ENCODE measurements around the gene ERICH6B. TPM values are rescaled to one million over a fixed set of nuclear protein-coding genes. Genes with fewer than 3 reads are reported as not detected.
"Not testable (repeated sequence)": the region's sequence is repeated elsewhere in the genome, so short reads cannot be mapped to it uniquely, and the experiment has no call there.

ERICH6B gene
- not detected in 2 replicates for total RNA-seq (2014; rRNA removed)
- 0.11 TPM for polyA plus RNA-seq (2012)

- DNase-seq (ENCODE audit: low read depth), result no peak
Observed at GRCh38 chr13:45615501-45616101, at the start of gene ERICH6B. TSS of gene ERICH6B (minus strand) at chr13:45615739. CDS start at chr13:45597005, 18,734 bp downstream.

GRCh38 chr13:45662903-45663302, 47.4 kb upstream of the ERICH6B start:
- DNase-seq (ENCODE audit: low read depth), result not testable (repeated sequence)

GRCh38 chr13:45662162-45662561, 46.6 kb upstream of the ERICH6B start:
- DNase-seq (ENCODE audit: low read depth), result no peak

- DNase-seq (ENCODE audit: low read depth), result not testable (repeated sequence)
Observed at GRCh38 chr13:45660458-45660857, 44.9 kb upstream of the ERICH6B start.

- DNase-seq (ENCODE audit: low read depth), result no peak
Observed at GRCh38 chr13:45659536-45659935, 44.0 kb upstream of the ERICH6B start.

GRCh38 chr13:45658586-45659235, 43.2 kb upstream of the ERICH6B start:
- peak; percentile 34 for DNase-seq (ENCODE audit: low read depth)

- DNase-seq (ENCODE audit: low read depth), result no peak
Observed at GRCh38 chr13:45654633-45655349, 39.3 kb upstream of the ERICH6B start.

- DNase-seq (ENCODE audit: low read depth), result not testable (repeated sequence)
Observed at GRCh38 chr13:45645263-45645662, 29.7 kb upstream of the ERICH6B start.

GRCh38 chr13:45642159-45642558, 26.6 kb upstream of the ERICH6B start:
- not testable (repeated sequence) for DNase-seq (ENCODE audit: low read depth)

GRCh38 chr13:45635291-45635690, 19.8 kb upstream of the ERICH6B start:
- DNase-seq (ENCODE audit: low read depth), result not testable (repeated sequence)

- peak; percentile 11 for DNase-seq (ENCODE audit: low read depth)
Observed at GRCh38 chr13:45630791-45631190, 15.3 kb upstream of the ERICH6B start.

- no peak for DNase-seq (ENCODE audit: low read depth)
Observed at GRCh38 chr13:45629940-45630339, 14.4 kb upstream of the ERICH6B start.

GRCh38 chr13:45628094-45628493, 12.6 kb upstream of the ERICH6B start:
- no peak for DNase-seq (ENCODE audit: low read depth)

GRCh38 chr13:45627656-45628055, 12.1 kb upstream of the ERICH6B start:
- DNase-seq (ENCODE audit: low read depth), result no peak

- peak; percentile 3 for DNase-seq (ENCODE audit: low read depth)
Observed at GRCh38 chr13:45626731-45627374, 11.3 kb upstream of the ERICH6B start.

GRCh38 chr13:45623516-45624090, 8.1 kb upstream of the ERICH6B start:
- DNase-seq (ENCODE audit: low read depth), result peak; percentile 10

- no peak for DNase-seq (ENCODE audit: low read depth)
Observed at GRCh38 chr13:45621950-45622349, 6.4 kb upstream of the ERICH6B start.

GRCh38 chr13:45607931-45608330, 7.6 kb downstream of the ERICH6B start:
- no peak for DNase-seq (ENCODE audit: low read depth)

GRCh38 chr13:45604892-45605291, 10.6 kb downstream of the ERICH6B start:
- DNase-seq (ENCODE audit: low read depth), result no peak

GRCh38 chr13:45603338-45603737, 12.2 kb downstream of the ERICH6B start:
- no peak for DNase-seq (ENCODE audit: low read depth)
